ENCODE results near the gene KCNAB2.

KCNAB2 gene

DNA sequence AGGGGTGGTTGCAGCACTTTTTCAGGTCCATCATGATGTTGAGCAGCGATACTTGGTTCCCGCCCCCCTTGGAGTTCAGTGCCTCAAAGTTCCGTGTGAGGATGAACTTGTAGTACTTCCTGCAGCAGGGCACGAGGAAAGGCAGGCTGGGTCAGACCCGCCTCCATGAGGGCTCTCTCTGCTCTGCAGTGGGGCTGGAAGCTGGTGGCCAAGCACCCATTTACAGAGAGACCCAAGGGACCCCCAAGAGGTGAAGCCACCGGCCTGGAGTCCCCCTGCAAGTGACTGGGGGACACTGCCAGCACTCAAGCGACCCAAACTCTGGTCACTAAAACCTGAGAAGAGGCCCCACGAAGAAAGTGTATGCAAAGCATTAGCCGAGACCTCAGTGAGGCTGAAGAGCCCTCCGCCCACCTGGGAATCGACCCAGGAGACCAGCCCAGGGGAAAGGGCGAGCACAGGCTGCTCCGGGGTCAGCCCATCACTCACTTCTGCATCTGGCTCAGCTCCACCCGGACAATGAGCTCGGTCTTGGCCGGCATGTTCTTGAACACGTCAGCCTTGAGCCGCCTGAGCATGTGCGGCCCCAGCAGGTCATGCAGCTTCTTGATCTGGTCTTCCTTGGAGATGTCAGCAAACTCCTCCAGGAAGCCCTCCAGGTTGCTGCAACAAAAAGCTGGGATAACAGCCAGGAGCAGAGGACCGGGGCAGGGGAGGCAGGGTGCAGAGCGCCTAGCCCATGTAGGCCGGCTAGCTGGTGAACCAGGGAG is 89.2 kb downstream of the KCNAB2 start:
- DNase-seq = no peak

DNA sequence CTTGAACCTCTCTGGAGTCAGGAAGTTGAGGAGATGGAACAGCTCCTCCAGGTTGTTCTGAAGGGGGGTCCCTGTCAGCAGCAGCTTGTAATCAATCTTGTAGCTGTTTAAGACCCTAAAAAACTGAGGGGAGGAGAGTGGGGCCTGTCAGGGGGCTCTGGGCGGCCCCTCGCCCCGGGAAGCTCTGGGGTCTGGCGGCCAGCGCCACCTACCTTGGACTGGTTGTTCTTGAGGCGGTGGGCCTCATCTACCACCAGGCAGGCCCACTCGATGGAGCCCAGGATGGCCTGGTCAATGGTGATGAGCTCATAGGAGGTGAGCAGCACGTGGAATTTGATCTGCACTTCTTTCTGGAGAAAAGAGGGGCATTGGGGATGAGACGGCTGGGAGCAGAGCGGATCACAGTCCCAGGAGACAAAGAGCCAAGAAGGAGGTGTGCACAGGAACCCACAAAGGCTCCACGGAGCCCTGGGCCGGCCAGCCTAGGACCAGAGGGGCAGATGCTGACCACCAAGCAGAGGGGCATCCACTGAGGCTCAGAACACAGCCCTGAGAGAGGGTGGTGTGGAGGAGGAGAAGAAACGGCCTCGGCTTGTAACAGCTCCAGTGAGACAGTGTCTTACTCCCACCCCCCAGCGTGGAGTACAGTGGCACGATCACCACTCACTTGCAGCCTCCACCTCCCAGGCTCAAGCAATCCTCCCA is 91.0 kb downstream of the KCNAB2 start:
- DNase-seq = no peak

DNA sequence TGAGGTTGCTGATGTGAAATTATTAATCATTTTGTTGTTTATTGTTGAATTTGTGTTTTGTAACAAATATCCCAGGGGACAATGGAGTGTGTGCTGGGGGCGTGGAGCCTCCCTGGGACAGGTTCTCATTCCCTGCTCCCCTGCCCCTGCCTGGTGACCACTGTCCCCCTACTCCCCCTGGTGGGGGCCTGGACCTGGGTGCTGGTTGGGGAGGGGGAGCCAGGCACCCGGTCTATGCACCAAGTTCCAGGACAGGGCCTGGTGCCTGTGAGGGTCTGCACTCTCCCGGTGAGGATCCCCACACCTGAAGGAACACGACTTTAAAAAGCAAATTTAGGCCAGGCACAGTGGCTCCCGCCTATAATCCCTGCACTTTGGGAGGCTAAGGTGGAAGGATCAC is 92.1 kb downstream of the KCNAB2 start:
- no peak for DNase-seq

DNA sequence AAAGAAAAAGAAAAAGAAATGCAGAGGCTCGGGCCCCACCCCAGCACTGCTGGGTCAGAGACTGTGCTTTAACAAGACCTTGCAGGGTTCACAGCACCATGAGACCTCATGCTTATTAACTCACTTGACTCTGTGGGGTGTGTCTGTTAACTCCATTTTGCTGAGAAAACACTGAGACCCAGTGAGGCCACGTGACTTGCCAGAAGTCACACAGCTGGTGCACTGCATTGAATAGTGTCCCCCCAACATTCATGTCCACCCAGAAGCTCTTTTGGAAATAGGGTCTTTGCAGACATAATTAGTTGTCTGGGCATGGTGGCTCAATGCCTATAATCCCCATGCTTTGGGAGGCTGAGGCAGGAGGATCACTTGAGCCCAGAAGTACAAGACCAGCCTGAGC is 94.7 kb downstream of the KCNAB2 start:
- no peak for DNase-seq

DNA sequence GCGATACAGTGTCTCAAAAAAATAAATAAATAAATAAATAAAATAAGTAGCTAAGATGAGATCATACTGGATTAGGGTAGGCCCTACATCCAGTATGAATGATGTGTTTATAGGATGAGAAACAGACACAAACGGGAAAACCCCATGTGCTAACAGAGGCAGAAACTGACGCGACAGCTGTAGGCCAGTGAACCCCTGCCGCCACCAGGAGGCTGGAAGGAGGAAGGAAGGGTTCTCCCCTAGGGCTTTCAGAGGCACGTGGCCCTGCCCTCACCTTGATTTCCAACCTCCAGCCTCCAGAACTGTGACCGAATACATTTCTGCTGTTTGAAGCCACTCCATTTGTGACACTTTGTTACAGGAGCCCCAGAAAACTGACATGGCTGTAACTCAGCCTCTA is 95.9 kb downstream of the KCNAB2 start:
- DNase-seq = no peak

DNA sequence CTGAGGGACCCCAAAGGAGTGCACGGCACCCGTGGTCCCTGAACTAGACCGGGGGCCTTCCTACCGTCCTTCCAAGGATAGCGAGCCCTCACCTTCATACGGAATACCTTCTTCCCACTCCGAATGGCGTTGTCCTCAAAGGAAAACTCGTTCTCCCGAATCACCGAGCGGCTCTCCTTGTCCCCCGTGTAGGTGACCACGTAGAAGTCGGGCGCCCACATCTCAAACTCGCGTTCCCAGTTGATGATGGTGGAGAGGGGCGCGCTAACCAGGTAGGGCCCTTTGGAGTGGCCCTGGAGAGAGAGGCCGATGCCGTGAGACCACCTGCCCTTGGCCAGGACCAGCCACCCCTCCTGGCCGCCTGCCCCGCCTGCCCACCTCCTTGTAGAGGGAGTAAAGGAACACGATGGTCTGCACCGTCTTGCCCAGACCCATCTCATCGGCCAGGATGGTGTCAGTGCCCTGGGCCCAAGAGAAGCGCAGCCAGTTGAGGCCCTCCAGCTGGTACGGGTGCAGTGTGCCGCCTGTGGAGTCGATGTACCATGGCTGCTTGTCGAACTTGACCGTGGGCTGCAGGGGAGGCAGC is 96.4 kb downstream of the KCNAB2 start:
- no peak for DNase-seq

DNA sequence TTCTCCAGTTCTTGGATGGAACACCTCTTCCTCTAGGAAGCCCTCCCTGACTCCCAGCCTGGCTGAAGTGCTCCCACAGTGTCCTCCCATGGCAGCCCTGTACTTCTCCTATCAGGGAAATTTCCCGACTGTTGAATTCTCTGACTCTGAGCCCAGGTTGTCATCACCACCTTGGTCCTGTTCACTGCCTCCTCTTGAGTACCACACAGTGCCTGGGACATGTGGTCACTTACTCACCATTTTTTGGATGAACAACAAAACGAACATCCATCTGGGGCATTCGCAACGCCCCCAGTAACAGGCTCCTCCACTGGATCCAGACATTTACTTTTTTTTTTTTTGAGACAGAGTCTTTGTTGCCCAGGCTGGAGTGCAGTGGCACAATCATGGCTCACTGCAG is 97.0 kb downstream of the KCNAB2 start:
- peak; percentile 30 for DNase-seq

DNA sequence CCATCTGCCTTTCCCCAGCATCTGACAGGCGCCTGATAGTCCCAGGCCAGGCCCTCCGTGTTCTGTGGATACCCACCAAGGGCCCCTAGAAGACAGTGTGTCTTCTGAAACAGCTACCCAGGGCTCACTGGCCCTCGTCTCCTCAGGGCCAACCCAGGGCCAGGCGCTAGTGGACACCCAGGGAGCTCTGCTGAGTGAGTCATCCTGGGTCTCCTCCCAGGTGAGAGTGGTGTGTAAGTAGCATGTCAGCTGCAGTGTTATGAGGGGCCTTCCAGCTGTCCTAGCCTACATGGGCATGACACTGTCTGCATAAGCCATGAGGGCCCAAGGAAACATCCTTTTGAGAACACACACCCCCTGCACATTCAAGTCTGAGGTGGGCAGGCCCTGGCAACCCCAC is 97.7 kb downstream of the KCNAB2 start:
- DNase-seq = peak; percentile 52

DNA sequence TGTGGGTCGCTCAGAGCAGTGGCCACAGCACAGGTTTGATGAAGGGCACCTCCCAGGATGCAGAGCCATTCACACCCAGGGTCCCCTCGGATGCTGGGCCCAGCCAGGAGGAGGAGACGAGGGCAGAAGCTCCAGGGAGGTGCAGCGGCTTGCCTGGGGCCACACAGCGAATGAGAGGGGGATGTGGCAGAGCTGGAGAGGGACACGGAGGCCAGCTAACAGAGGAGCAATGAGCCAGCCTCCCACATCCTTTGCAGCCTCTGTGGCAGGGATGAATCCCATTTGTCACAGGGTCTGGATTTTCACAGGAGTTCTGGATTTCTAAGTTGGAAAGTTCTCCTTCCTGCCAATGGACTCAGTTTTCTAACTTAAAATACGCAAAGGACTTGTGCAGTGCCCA is 98.5 kb downstream of the KCNAB2 start:
- DNase-seq = no peak

DNA sequence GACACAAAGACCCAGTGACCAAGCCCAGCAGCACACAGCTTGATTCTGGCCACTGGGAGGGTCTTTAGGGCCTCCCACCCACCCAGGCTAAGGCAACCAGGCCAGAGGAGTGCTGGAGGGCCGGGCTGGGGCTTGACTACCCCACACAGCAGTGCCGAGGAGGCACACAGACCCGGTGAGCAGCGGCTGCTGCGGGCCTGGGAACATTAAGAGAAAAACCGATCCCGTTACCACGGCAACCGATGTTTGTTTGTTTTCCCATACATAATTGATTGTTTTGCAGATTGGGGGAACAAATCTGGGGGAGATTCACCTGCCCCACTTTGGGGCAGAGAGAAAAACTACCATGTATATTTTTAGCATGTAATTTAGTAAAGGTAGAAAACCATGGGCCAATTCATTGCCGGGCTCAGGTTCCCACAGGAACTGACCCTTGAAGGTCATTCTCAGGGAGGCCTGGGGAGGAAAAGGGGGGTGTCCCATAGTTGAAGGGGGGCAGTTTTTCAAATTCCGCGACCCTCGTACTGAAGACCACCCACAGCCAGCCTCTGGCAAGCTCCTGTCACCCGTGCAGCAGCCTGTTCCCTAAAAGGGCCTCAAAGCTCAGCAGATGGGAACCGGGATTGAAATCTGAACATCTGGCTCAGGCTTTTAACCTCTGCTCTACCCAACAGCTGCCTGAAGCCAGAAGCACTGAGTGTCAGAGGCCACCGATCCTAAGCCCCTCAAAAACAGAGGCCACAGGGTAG is 99.1 kb downstream of the KCNAB2 start:
- no peak for DNase-seq

DNA sequence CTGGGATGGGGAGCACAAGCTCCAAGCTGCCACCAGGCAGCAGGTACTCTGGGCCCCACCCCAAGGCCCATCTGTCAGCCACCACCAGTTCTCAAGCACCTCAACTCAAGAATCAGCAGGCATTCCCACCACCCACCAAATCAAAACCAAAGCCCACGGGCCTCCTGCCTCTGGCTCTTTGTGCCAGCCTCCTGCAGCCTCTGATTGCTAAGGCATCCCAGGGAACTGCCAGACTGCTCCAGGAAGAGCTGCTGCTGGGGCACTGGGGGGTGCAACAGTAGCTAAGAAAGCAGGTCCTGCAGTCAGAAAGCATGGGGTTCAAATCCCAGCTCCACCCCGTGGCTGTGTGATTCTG is 99.7 kb downstream of the KCNAB2 start:
- no peak for DNase-seq

DNA sequence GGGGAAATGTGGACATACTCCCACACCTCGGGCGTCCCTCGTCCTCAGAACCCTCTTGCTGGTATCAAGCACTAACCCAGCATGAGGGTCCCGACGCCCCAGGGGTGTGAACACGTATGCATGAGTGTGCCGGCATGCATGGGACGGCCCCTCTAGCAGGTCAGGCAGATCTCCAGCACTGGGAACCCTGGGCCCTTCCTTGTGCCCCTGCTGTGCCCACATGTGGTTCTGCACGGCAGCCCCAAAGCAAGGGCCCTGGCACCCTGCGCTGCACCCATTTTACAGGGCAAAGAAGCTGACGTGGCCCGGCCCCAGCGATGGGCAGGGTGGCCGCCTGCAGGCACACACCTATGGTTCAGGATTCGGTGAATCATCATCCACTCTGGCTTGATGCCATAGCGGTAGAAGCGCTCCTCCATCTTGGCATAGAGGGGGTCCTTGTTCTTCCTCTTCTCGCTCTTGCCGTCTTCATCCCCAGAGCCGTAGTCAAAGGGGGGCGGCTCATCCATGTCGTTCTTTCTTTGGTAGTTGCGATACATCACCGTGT is 100.2 kb downstream of the KCNAB2 start:
- no peak for DNase-seq

DNA sequence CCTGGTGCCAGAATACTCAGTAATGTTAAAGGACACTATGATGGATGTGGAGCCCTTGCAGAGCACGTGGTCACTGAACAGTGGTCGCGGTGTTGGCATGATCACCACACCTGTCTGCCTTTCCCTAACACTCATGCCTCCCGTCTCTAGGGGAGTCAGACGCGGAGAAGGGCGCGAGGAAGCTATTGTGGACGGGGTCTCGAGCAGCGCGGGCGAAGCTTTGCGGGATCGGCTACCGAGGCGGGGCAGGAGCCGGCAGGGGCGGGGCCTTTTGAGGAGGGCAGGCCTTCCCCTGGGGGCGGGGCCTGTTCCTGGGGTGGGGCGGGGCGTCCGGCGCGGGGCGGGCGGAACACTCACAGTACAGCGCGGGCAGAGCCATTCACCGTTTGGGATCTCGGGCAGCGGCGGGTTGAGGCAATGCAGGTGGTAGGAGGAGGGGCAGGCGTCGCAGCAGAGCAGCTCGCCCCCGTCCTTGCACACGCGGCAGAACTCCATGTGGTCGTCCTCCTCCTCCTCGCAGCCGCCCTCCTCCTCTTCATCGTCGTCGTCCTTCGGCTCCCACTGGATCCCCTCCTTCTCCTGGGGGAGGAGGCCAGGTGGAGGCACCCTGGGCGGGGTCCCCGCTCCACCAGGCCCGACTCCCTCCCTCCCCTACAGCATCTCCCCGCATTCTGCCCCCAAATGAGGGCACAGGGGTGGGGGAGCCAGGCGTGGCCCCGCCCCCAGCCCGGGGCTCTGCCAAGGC is 103.0 kb downstream of the KCNAB2 start:
- DNase-seq = peak; percentile 41

DNA sequence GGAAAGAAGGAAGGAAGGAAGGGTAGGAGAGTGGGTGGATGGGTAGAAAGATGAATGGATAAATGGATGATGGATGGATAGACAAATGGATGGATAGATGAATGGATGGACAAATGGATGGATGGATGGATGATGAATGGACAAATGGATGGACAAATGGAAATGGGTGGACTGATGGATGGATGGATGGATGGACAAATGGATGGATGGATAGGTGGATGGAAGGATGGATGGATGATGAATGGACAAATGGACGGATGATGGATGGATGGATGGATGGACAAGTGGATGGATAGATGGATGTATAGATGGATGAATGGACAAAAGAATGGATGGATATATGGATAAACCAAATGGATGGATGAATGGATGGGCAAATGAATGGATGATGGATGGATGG is 103.9 kb downstream of the KCNAB2 start:
- no peak for DNase-seq

DNA sequence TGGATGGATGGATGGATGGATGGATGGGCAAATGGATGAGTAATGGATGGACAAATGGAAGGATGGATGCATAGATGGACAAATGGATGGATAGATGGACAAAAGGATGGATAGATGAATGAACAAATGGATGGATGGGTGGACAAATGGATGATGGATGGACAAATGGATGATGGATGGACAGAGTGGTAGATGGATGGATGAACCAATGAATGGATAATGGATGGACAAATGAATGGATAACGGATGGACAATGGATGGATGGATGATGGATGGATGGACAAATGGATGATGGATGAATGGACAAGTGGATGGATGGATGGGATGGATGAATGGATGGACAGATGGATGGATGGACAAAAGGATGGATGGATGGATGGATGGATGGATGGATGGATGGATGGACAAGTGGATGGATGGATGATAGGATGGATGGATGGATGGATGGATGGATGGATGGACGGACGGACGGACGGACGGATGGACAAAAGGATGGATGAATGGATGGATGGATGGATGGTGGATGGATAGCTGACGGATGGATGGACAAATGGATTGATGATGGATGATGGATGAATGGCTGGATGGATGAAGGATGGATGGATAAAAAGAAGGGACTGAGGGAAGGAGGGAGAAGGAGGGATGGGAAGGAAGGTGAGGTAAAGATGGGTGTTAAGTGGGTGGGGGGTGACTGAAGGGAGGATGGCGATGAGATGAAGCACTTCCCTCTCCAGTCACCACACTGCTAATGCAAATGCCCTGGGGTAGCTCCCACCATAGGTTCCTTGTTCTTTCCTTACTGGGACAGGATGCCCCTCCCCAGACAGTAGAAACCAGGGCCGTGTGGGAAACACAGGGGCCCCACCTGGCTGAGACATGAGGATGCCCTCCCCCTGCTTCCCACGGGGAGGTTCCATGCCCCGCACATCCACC is 104.6 kb downstream of the KCNAB2 start:
- DNase-seq = no peak
